Activated CD4-positive, CD25-positive, alpha-beta regulatory T cell (primary cell): ENCODE data around the gene RCC1.
"Not testable (repeated sequence)": the region's sequence is repeated elsewhere in the genome, so short reads cannot be mapped to it uniquely, and the experiment has no call there.

Source experiments
- DNase-seq, 4 experiments: peaks; one replicate each; lab custom pipeline; 2025; lab: John Stamatoyannopoulos, UW

RCC1 gene

GRCh38 chr1:28545246-28545628 lies 39.4 kb downstream of the RCC1 start:
- DNase-seq = no peak

GRCh38 chr1:28548318-28548717 lies 42.5 kb downstream of the RCC1 start:
- DNase-seq = no peak

DNA sequence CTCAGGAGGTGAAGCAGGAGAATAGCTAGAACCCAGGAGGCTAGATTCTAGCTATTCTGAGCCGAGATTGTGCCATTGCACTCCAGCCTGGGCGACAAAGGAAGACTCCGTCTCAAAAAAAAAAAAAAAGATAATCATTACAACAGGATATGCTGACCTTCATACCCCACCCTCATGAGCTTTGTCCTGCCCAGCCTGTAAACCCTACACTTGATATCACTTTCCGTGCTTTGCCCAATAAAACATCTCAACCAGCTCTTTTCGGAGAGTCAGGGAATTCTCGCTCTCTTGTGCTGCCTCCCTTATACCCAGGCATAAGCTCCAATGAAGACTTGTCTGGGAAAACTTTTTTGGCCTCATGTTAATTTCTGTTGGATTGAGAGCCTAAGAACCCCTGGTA lies 45.5 kb downstream of the RCC1 start:
- no peak for DNase-seq

DNA sequence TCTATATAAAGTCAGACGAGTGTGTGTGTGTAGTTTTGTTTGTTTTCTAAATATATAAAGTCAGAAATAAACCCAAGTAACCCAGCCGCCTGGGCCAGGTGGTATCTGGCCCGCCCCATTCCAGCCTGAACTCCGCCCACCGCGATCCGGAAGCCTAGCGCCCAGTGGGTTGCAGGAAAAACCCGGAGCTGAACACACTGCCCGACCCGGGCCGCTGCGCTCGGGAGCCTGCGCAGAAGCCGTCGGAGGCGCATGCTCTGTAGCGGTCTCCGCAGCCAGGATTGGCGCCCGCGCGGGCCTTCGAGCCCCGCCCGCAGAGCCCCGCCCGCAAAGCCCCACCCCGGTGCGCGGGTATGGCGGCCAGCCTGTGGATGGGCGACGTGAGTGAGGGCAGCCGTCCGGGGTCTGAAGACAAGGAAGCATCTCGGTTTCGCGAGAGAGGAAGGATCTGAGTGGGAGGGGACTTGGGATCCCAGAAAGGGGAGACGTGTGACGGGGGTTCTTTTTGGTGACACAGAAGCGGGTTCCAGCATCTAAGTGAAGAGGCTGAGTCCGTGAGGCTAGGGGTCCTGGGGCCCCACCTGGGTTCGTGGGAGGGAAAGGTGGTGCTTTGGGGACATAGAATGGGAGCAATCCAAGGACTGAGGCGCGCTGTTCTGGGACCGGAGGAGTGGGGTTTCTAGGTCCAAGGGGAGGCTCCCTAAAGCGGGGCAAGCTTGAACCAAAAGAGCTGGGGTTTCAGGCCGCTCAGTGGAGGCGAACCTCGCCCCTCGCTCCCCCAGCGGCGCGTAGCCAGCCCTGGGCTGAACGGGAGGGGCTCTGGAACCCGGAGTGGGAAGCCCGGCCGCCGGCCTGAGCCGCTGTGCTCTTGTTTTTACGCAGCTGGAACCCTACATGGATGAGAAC lies 47.2 kb downstream of the RCC1 start, which contains the start of gene TRNAU1AP:
TRNAU1AP (plus strand) TSS at position 328 of the 906 bp plus-strand sequence; CDS start at position 354, 26 bp downstream.
- peak; percentile 93 to 96 (median 95) for DNase-seq

- no peak for DNase-seq
These were observed 55.0 kb downstream of the RCC1 start for GRCh38 chr1:28560886-28561285.

GRCh38 chr1:28564310-28564709 lies 58.5 kb downstream of the RCC1 start:
- no peak for DNase-seq

- no peak for DNase-seq
These were observed 59.2 kb downstream of the RCC1 start for GRCh38 chr1:28565040-28565439.

- DNase-seq = no peak
These were observed 59.9 kb downstream of the RCC1 start for GRCh38 chr1:28565726-28566125.

DNA sequence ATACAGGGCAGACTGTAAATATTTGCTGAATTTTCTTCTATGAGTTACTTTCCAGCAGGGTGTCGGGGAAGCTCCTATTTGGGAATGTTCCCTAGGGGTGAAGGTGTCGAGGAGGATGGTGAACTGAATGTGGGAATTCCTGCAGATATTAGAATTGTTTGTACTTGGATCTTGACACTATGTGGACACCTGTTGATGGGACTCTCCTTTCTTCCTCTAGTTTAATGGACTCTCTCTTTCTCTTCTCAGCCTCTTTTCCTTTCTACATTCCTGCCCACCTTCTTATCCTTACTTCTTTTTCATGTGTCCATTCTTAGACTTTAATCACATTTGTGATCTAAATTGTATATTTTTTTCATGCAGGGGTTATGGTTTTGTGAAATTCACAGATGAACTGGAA lies 61.1 kb downstream of the RCC1 start:
- DNase-seq = no peak

DNA sequence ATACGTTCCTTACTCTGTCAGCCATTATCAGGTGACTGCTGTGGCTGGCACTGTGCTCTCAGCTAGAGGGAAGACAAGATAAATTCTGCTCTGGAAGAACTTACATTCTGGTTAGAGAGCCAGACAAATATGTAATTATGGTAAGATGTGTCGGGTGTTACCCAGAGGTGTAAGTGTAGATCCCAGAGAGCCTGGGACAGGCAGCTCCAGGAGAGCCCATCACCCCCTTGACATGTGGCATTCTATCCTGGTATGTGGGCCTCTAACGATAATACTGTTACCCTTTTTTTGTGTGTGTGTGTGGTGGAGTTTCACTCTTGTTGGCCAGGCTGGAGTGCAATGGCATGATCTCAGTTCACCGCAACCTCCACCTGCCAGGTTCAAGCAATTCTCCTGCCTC lies 66.1 kb downstream of the RCC1 start:
- DNase-seq = no peak

DNA sequence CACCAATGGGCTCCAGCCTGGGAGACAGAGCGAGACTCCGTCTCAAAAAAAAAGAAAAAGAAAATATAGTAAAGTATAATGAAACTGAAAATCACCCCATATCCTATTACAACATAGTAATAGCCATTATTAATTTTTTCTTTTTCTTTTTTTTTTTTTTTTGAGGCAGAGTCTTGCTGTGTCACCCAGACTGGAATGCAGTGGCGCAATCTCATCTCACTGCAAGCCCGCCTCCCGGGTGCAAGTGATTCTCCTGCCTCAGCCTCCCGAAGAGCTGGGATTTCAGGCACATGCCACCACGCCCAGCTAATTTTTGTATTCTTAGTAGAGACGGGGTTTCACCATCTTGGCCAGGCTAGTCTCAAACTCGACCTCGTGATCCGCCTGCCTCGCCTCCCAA lies 67.0 kb downstream of the RCC1 start:
- not testable (repeated sequence) for DNase-seq

DNA sequence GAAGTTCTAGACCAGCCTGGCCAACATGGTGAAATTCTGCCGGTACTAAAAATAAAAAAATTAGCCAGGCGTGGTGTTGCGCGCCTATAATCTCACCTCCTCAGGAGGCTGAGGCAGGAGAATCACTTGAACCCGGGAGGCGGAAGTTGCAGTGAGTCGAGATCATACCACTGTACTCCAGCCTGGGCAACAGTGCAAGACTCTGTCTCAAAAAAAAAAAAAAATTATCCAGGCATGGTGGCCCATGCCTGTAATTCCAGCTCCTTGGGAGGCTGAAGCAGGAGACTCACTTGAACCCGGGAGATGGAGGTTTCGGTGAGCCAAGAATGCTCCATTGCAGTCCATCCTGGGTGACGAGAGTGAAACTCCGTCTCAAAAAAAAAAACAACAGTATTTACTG lies 67.7 kb downstream of the RCC1 start:
- DNase-seq = no peak

DNA sequence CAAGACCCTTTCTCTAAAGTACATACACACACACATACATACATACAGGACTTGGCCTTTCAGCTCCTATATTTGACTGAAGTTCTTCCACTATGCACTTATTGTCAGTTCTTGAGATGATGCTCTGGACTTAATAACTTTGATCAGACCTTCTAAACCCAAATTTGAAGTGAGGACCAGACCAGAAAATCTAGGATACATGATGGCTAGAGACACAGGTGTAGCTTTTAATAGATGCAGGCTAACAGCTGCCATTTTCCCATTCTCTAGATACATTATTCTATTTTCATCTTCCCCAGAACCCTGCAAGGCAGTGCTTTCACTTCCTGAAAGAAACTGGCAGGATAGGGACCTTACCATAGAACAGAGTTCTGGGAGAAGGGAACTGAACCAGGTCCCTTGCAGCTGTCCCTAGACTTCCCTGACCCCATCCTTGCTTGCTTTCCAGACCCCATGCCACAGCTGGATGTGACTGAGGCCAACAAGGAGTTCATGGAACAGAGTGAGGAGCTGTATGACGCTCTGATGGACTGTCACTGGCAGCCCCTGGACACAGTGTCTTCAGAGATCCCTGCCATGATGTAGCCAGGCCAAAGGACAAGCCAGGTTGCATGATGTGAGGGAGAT lies 71.3 kb downstream of the RCC1 start:
- DNase-seq = no peak

GRCh38 chr1:28577738-28578536 lies 72.1 kb downstream of the RCC1 start:
- no peak for DNase-seq

DNA sequence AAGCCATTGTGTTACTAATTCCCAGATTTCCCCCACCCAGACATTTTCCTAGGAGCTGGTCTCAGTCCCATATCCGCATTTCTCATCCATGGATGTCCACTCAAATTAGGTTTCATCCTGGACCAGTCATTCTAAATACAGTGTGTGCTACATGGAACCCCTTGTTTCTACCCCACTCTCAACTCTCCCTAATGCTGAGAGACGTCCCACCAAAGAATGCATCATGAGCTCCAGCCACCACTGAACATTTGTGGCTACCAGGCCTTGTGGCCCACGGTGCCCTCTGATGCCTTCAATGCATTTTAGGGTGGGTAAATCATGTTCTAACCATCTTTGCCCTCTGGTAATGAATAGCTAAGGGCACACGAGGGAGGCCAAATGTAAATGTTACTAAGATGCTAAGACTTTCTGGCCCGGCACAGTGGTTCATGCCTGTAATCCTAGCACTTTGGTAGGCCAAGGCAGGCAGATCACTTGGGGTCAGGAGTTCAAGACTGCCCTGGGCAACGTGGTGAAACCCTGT lies 72.9 kb downstream of the RCC1 start:
- DNase-seq = no peak

DNA sequence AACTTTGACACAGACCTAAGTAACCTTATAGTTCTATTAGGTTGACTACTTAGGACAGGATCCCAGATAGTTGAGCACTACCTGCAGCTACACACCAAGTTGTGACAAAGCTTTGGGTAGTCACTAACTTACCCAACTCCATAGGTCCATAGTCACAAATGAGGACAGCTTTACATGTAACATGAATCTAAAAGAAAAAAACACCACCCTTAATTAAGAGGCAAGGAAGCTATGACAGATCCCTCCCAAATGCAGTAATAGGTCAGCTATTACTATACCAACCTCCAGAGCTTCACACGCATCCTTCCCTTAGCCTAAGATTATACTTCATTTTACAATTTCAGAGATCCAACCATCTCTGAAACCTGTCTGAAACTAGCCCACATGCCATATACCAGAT lies 73.6 kb downstream of the RCC1 start:
- no peak for DNase-seq

DNA sequence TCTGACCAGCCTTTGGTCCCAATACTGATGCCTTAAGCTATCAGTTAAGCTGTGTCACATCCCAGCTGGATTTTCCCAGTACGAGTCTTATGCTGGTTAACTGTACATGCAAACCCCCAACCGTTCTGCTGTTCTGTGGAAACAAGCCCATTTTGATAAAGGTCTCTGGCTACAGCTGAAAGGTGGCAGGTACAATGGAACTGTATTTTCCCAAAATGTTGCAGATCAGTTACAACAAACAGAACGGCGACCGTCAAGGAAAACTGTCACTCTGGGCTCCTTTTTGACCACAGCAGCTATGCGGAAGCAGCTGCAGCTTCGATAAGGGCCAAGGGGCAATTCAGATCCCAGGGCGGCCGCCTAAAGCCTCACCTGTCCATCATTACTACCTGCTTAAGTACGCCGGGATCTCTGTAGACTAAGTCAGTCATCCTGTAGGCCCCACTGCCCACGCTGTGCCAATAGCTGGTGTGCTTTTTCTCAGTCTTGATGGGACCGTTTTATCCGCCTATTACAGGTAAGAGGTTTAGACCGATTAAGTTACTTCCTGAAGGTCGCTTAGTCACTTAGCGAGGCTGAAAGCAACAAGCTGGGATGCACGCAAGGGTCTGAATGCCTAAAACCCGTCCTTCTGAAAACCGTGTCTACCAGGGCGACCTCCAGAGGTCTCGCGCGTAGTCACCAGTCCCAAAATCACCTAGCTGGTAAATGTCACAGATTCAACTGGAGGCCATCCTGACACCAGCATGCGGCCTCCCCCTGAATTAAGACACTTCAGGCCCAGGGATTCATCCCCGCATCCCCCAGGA lies 75.1 kb downstream of the RCC1 start:
- DNase-seq = peak in 3 of 4 experiments; percentile 49 to 50 (median 50)

DNA sequence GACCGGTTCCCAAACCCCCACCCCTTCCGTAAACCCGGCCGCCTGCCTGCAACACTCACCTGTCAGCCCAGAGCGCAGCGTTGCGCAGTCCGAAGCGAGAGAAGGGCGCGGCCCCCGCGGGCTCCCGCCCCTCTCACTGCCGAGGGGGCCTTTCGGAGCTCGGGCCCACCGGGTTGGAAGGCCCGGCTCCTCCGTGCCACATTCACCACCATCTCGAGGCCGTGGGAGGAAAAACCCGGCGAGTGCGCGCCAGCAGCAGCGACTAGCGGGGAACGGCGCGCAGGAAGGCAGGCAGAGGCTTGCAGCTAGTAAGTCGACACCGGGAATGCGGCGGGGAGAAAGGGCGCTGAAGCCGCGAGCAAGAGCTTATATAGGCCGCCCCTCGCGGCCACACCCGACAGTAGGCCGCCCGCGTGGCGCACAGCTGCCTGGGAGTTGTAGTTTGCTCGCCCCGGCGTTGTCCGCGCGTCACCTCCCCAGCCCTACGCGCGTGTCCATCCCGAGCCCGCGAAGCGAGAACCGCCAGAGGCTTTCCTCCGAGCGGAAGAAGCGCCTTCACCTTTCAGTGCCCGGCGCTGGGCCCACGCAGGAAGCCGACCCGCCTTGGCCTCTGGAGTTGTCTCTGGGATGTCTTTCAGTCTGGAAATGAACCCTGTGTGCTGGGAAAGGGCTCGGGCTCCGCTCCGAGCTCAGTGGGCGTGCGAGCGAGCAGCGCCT lies 75.8 kb downstream of the RCC1 start:
- DNase-seq = peak; percentile 85 to 88 (median 86)

GRCh38 chr1:28582248-28582615 lies 76.4 kb downstream of the RCC1 start:
- no peak for DNase-seq

DNA sequence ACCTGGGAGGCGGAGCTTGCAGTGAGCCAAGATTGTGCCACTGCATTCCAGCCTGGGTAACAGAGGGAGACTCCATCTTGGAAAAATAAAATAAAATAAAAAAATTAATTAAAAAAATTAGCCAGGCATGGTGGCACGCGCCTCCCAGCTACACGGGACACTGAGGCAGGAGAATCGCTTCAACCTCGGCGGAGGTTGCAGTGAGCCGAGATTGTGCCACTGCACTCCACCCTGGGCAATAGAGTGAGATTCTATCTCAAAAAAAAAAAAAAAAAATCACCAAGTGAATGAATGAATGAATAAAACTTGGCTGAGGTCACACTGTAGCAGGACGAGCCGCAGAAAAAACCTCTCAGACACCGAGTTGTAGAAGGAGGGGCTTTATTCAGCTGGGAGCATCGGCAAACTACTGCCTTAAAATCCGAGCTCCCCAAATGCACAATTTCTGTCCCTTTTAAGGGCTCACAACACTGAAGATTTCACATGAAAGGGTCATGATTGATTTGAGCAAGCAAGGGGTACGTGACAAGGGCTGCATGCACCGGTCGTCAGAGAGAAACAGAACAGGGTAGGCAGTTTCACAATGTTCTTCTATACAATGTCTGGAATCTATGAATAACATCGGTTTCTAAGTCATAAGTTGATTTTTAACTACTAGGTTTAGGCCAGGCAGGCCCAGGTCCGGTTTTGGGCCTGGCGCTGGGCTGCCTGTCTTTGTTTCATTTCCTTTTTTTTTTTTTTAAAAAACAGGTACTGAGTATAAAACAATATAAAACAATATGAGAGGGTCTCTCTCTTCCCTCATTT lies 80.9 kb downstream of the RCC1 start:
- not testable (repeated sequence) for DNase-seq
